Heart left ventricle (tissue), 16 donors: ENCODE data around the gene INTS2. TPM values are rescaled to one million over a fixed set of nuclear protein-coding genes. Genes with fewer than 3 reads are reported as not detected.

Experiments used
- ATAC-seq, 4 donors: fragments of 200-7000 bp; cut with Tn5 transposase; one replicate each; pipeline ENCODE4 v1.9.1; 2020 to 2022; ENCODE audit warnings: moderate library complexity in 4 of 4, mild to moderate bottlenecking in 3 of 4, moderate number of reproducible peaks in 1 of 4
- DNase-seq, 5 donors: peaks; one replicate each; pipeline ENCODE4 v3.0.0-alpha.2; 2020
- H3K27ac ChIP-seq, 12 donors: fragments of 200-600 bp; sonication (generic) in 4 of 12; one replicate each; pipeline versions ENCODE4 v1.5.0 to v1.8.0; 2016 to 2022; ENCODE audit warnings: mild to moderate bottlenecking in 2 of 12
- H3K27me3 ChIP-seq, 9 donors: fragments of 200-600 bp; sonication (generic) in 2 of 9; one replicate each; pipeline versions ENCODE4 v1.5.1 to v1.8.0; 2016 to 2022; ENCODE audit warnings: mild to moderate bottlenecking in 3 of 9
- H3K36me3 ChIP-seq, 9 donors: fragments of 200-600 bp; sonication (generic) in 2 of 9; one replicate each; pipeline versions ENCODE4 v1.5.0 to v1.8.0; 2018 to 2022; ENCODE audit warnings: mild to moderate bottlenecking in 2 of 9
- H3K4me1 ChIP-seq, 12 donors: fragments of 200-600 bp; sonication (generic) in 4 of 12; one replicate each; pipeline versions ENCODE4 v1.5.0 to v1.8.0; 2016 to 2022; ENCODE audit warnings: mild to moderate bottlenecking in 3 of 12
- H3K4me3 ChIP-seq, 12 donors: fragments of 200-600 bp; sonication (generic) in 4 of 12; one replicate each; pipeline versions ENCODE4 v1.5.0 to v1.8.0; 2017 to 2022; ENCODE audit warnings: mild to moderate bottlenecking in 9 of 12, moderate library complexity in 4 of 12
- H3K9me3 ChIP-seq, 12 donors: fragments of 200-600 bp; sonication (generic) in 4 of 12; one replicate each; pipeline versions ENCODE4 v1.5.0 to v1.8.0; 2016 to 2022; ENCODE audit warnings: mild to moderate bottlenecking in 1 of 12
- CTCF ChIP-seq, 12 donors: fragments of 200-600 bp; sonication (generic) in 4 of 12; IDR thresholded peaks; one replicate each; pipeline versions ENCODE4 v1.5.0 to v1.8.0; 2018 to 2022; ENCODE audit warnings: antibody characterized with exemption in 12 of 12, mild to moderate bottlenecking in 5 of 12
- POLR2A ChIP-seq, 2 donors: fragments of 450-650 bp; IDR thresholded peaks; one replicate each; pipeline ENCODE4 v1.6.1; 2017; ENCODE audit warnings: antibody characterized with exemption in 2 of 2, mild to moderate bottlenecking in 2 of 2, moderate library complexity in 2 of 2
- WGBS, 4 donors: extraction: QIAGEN DNeasy Blood & Tissue Kit in 2 of 4; methylation state at CpG; one replicate each; pipeline versions ENCODE4 v1.1.5 to v1.1.7; 2013 to 2018; 5-methylcytosine and 5-hydroxymethylcytosine counted together
- intact Hi-C, 10 donors: fragments of 100-400 bp; cut with DNase I; formaldehyde crosslinking; loops; one replicate each; pipeline versions ENCODE4 v1.11.1 to v1.14.2; 2022
- polyA plus RNA-seq, 2 donors: library from polyadenylated mRNA; stranded (reverse); fragments of 200-250 nt; gene quantifications; one replicate each; pipeline ENCODE4 v1.2.3, GENCODE V29; 2013
- total RNA-seq, 9 donors: library from RNA; depleted of rRNA in 2 of 9; stranded (reverse); fragments of >200 nt in 2 of 9; fragmentation: NEBNext Ultra II Directional in 3 of 9; extraction: Animal tissue kit (Norgen Biotek cat#: 25700) in 3 of 9; gene quantifications; one replicate each; pipeline versions ENCODE4 v1.1.0 to v1.2.4, GENCODE V29; 2016 to 2023
- donor health status: ischemic (EF 13 %, LVEDD 7.1; RV severe dilation, severe dysfunction).
- donor health status: healthy with polysubstance abuse.
- donor health status: DM: no; HTN: yes; CAD: no.
- donor health status: DM: no; HTN: no; CAD: no.
- donor health status: ischemic (EF 25% LVEDD 6.9; RV normal size, moderate dysfunction).
- donor health status: ischemic (EF 25% LVEDD 5.7; RV mildly dilated, moderate dysfunction).
- donor health status: healthy.
- donor health status: DM: yes; HTN: yes; CAD: no.
- donor health status: ischemic (EF 35%, LVEDD 5.7; RV mildly dilated, moderate dysfunction).
- donor health status: nonischemic (EF 11% LVEDD 7.7; RV severe dilation, severe dysfunction).
- donor health status: DM: yes; HTN: yes; CAD: no.
- donor health status: PGD.
- donor health status: ischemic (EF 29% LVEDD 5.4; RV normal size, mild dysfunction).
- donor health status: nonischemic (EF 23%, LVEDD 6.1; RV moderate dilation, normal function).

INTS2 gene
- total and polyA plus RNA-seq, 11 donors: 3.0 to 16.6 (median 9.5) TPM

- H3K27ac ChIP-seq: no peak overlapping the region
- H3K9me3 ChIP-seq: no peaks in the 10 kb centered on the region
- ATAC-seq (no peak), DNase-seq (no peak)
- peaks cover 7 to 100% (median 97%) of the 10 kb centered on the region in 9 donors for H3K36me3 ChIP-seq
- H3K27me3 ChIP-seq: no peaks in the 10 kb centered on the region
- no peak overlapping the region for H3K4me3 ChIP-seq
- no peaks in the 10 kb centered on the region for H3K4me1 ChIP-seq
- intact Hi-C loops: no loop called here
- 84 to 94% (median 86%) methylated on average over 4 of the region's 4 CpGs for WGBS, 4 donors
- TF ChIP-seq CTCF (IDR thresholded peaks at IDR 0.05): no peak
- TF ChIP-seq POLR2A (IDR thresholded peaks at IDR 0.05): no peak
Observed at GRCh38 chr17:61955619-61956018, 27.8 kb upstream of the INTS2 start.

DNA sequence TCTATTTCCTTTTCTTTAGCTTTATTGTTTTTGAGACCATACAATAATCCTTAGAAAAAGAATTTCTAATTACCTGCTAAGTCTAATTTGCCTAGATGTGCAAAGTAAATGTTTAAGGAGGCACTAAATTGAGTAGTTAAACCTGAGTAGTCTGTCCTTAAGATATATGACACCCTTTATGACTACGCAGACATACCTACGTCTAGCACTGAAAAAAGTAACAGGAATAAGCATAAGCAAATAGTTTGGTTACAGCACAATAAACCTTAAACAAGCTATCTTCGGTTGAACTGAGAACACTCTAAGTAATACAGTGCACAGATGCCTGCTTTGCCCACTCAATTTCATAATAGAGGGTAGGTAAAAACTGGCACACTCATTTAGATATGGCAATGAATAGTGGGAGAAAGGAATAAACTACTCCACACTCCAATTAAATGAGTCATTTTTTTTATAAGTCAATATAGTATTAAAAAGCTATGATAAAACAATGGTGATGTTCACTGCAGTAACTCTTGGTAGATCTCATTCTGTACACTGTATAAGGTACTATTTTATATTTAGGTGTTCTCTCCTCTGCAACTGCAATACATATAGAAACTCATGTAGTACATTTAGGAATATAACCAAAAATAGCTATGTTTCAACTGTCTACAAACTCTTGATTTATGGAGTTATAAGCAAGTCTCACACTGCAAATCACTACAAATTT, 19.7 kb upstream of the INTS2 start:
- no peak overlapping the region for H3K27ac ChIP-seq
- DNase-seq (no peak), ATAC-seq (no peak)
- intact Hi-C loops: loop anchor here in 1 of 10 donors (2.0 kb wide), 1 partner anchor 43 kb away; no protein-coding TSS in a partner anchor
- no peaks in the 10 kb centered on the region for H3K9me3 ChIP-seq
- no peaks in the 10 kb centered on the region for H3K27me3 ChIP-seq
- TF ChIP-seq CTCF (IDR thresholded peaks at IDR 0.05): no peak
- no peak for TF ChIP-seq POLR2A (IDR thresholded peaks at IDR 0.05)
- peaks cover 1 to 100% (median 96%) of the 10 kb centered on the region in 9 donors for H3K36me3 ChIP-seq
- no peak overlapping the region for H3K4me3 ChIP-seq
- whole genome bisulfite sequencing, 4 donors: 90 to 93% (median 91%) methylated on average over 3 of the region's 3 CpGs
- no peaks in the 10 kb centered on the region for H3K4me1 ChIP-seq

- no peak overlapping the region for H3K4me3 ChIP-seq
- ATAC-seq: no peak
- intact Hi-C loops: no loop called here
- no peak for DNase-seq
- H3K27ac ChIP-seq: no peak overlapping the region
- TF ChIP-seq CTCF (IDR thresholded peaks at IDR 0.05) (no peak), POLR2A (IDR thresholded peaks at IDR 0.05) (no peak)
- WGBS, 4 donors: 74 to 86% (median 81%) methylated on average over 2 of the region's 2 CpGs
- H3K27me3 ChIP-seq: no peaks in the 10 kb centered on the region
- no peaks in the 10 kb centered on the region for H3K9me3 ChIP-seq
- peaks cover 0 to 99% (median 87%) of the 10 kb centered on the region in 9 donors for H3K36me3 ChIP-seq
- no peaks in the 10 kb centered on the region for H3K4me1 ChIP-seq
Observed at GRCh38 chr17:61946359-61946758, 18.6 kb upstream of the INTS2 start.

- 94 to 97% (median 96%) methylated on average over 1 of the region's 1 CpG for WGBS, 4 donors
- ATAC-seq (no peak), DNase-seq (no peak)
- Histone ChIP-seq H3K27ac (no peak overlapping the region), H3K4me3 (no peak overlapping the region), H3K9me3 (no peaks in the 10 kb centered on the region), H3K27me3 (no peaks in the 10 kb centered on the region), H3K36me3 (peaks cover 0 to 76% (median 64%) of the 10 kb centered on the region in 9 donors), H3K4me1 (no peaks in the 10 kb centered on the region)
- no peak for TF ChIP-seq CTCF (IDR thresholded peaks at IDR 0.05)
- TF ChIP-seq POLR2A (IDR thresholded peaks at IDR 0.05): no peak
- intact Hi-C loops: no loop called here
Observed at GRCh38 chr17:61943117-61943516, 15.3 kb upstream of the INTS2 start.
